ENCODE results near the gene SPRED2.
"Not testable (repeated sequence)": the region's sequence is repeated elsewhere in the genome, so short reads cannot be mapped to it uniquely, and the experiment has no call there.

The SPRED2 gene

GRCh38 chr2:65349863-65350262, 82.5 kb downstream of the SPRED2 start:
- no peak for DNase-seq (ENCODE audit: low read depth in 2 of 2, low spot score in 1 of 2)

GRCh38 chr2:65347913-65348312, 84.5 kb downstream of the SPRED2 start:
- no peak for DNase-seq (ENCODE audit: low read depth in 2 of 2, low spot score in 1 of 2)

- no peak for DNase-seq (ENCODE audit: low read depth in 2 of 2, low spot score in 1 of 2)
Measured at GRCh38 chr2:65345631-65346030, 86.8 kb downstream of the SPRED2 start.

GRCh38 chr2:65344689-65345088, 87.7 kb downstream of the SPRED2 start:
- DNase-seq (ENCODE audit: low read depth in 2 of 2, low spot score in 1 of 2), result no peak

- DNase-seq (ENCODE audit: low read depth in 2 of 2, low spot score in 1 of 2), result no peak
Measured at GRCh38 chr2:65344182-65344581, 88.2 kb downstream of the SPRED2 start.

- no peak for DNase-seq (ENCODE audit: low read depth in 2 of 2, low spot score in 1 of 2)
Measured at GRCh38 chr2:65343386-65343785, 89.0 kb downstream of the SPRED2 start.

GRCh38 chr2:65340898-65341681, 91.3 kb downstream of the SPRED2 start:
- DNase-seq (ENCODE audit: low read depth in 2 of 2, low spot score in 1 of 2), result no peak

- no peak for DNase-seq (ENCODE audit: low read depth in 2 of 2, low spot score in 1 of 2)
Measured at GRCh38 chr2:65339648-65340047, 92.8 kb downstream of the SPRED2 start.

GRCh38 chr2:65338830-65339495, 93.4 kb downstream of the SPRED2 start:
- DNase-seq (ENCODE audit: low read depth in 2 of 2, low spot score in 1 of 2), result not testable (repeated sequence)

GRCh38 chr2:65337915-65338314, 94.5 kb downstream of the SPRED2 start:
- DNase-seq (ENCODE audit: low read depth in 2 of 2, low spot score in 1 of 2), result not testable (repeated sequence)

GRCh38 chr2:65334714-65335113, 97.7 kb downstream of the SPRED2 start:
- DNase-seq (ENCODE audit: low read depth in 2 of 2, low spot score in 1 of 2), result no peak

GRCh38 chr2:65331336-65332025, 100.9 kb downstream of the SPRED2 start:
- no peak for DNase-seq (ENCODE audit: low read depth in 2 of 2, low spot score in 1 of 2)

GRCh38 chr2:65329525-65329924, 102.9 kb downstream of the SPRED2 start:
- DNase-seq (ENCODE audit: low read depth in 2 of 2, low spot score in 1 of 2), result no peak

- no peak for DNase-seq (ENCODE audit: low read depth in 2 of 2, low spot score in 1 of 2)
Measured at GRCh38 chr2:65326276-65326675, 106.1 kb downstream of the SPRED2 start.

GRCh38 chr2:65325066-65325465, 107.3 kb downstream of the SPRED2 start:
- DNase-seq (ENCODE audit: low read depth in 2 of 2, low spot score in 1 of 2), result no peak

GRCh38 chr2:65320946-65321345, 111.5 kb downstream of the SPRED2 start:
- DNase-seq (ENCODE audit: low read depth in 2 of 2, low spot score in 1 of 2), result no peak

- no peak for DNase-seq (ENCODE audit: low read depth in 2 of 2, low spot score in 1 of 2)
Measured at GRCh38 chr2:65320042-65320725, 112.2 kb downstream of the SPRED2 start.

GRCh38 chr2:65319674-65320041, 112.7 kb downstream of the SPRED2 start:
- DNase-seq (ENCODE audit: low read depth in 2 of 2, low spot score in 1 of 2), result no peak

- no peak for DNase-seq (ENCODE audit: low read depth in 2 of 2, low spot score in 1 of 2)
Measured at GRCh38 chr2:65319072-65319673, 113.2 kb downstream of the SPRED2 start.

- DNase-seq (ENCODE audit: low read depth in 2 of 2, low spot score in 1 of 2), result no peak
Measured at GRCh38 chr2:65317841-65318240, 114.6 kb downstream of the SPRED2 start.

- not testable (repeated sequence) for DNase-seq (ENCODE audit: low read depth in 2 of 2, low spot score in 1 of 2)
Measured at GRCh38 chr2:65317351-65317750, 115.0 kb downstream of the SPRED2 start.
